T-helper 2 cell (primary cell): ENCODE data around the gene SLC22A4.

ENCODE experiments used
- DNase-seq, 5 experiments: peaks; one replicate each; pipeline versions ENCODE4 v3.0.0 to v3.0.0-alpha.2; 2012 to 2022

The SLC22A4 gene

GRCh38 chr5:132275367-132276220 is 18.6 kb upstream of the SLC22A4 start:
- no peak for DNase-seq

GRCh38 chr5:132277256-132277655 is 16.9 kb upstream of the SLC22A4 start:
- DNase-seq = no peak

GRCh38 chr5:132277971-132278853 is 16.0 kb upstream of the SLC22A4 start:
- no peak for DNase-seq

GRCh38 chr5:132279801-132280200 is 14.4 kb upstream of the SLC22A4 start:
- no peak for DNase-seq

- no peak for DNase-seq
Measured at GRCh38 chr5:132280371-132281240, 13.6 kb upstream of the SLC22A4 start.

- DNase-seq = no peak
Measured at GRCh38 chr5:132281856-132282614, 12.2 kb upstream of the SLC22A4 start.

- no peak for DNase-seq
Measured at GRCh38 chr5:132283423-132284043, 10.7 kb upstream of the SLC22A4 start.

GRCh38 chr5:132289097-132289496 is 5.1 kb upstream of the SLC22A4 start:
- no peak for DNase-seq

GRCh38 chr5:132291026-132291425 is 3.2 kb upstream of the SLC22A4 start:
- DNase-seq = no peak

GRCh38 chr5:132293066-132293991 is 865 bp upstream of the SLC22A4 start:
- peak; percentile 23 to 56 (median 53) for DNase-seq

GRCh38 chr5:132294728-132295504 is 722 bp downstream of the SLC22A4 start:
- peak in 4 of 5 experiments; percentile 28 to 61 (median 54) for DNase-seq

- DNase-seq = no peak
Measured at GRCh38 chr5:132295505-132296411, 1.6 kb downstream of the SLC22A4 start.

GRCh38 chr5:132296412-132297016 is 2.3 kb downstream of the SLC22A4 start:
- no peak for DNase-seq

- no peak for DNase-seq
Measured at GRCh38 chr5:132297211-132297940, 3.2 kb downstream of the SLC22A4 start.

- no peak for DNase-seq
Measured at GRCh38 chr5:132298298-132299212, 4.4 kb downstream of the SLC22A4 start.

- DNase-seq = no peak
Measured at GRCh38 chr5:132299917-132300316, 5.7 kb downstream of the SLC22A4 start.
